Vagina (tissue), 2 donors: ENCODE data around the gene FUBP3.

Experiments used
- CTCF ChIP-seq, 3 experiments: fragments of 450-650 bp in 2 of 3; fragments of 200-600 bp in 1 of 3; sonication (generic) in 1 of 3; IDR thresholded peaks; one replicate each; pipeline ENCODE4 v1.5.1; 2017 to 2019; ENCODE audit warnings: antibody characterized with exemption in 3 of 3, mild to moderate bottlenecking in 2 of 3, moderate library complexity in 2 of 3
- POLR2A ChIP-seq, 2 donors: fragments of 450-650 bp; IDR thresholded peaks; one replicate each; pipeline ENCODE4 v1.6.1; 2017; ENCODE audit warnings: antibody characterized with exemption in 2 of 2, mild to moderate bottlenecking in 2 of 2, moderate library complexity in 2 of 2
- POLR2AphosphoS5 ChIP-seq, 2 donors: sonication (generic); formaldehyde crosslinking; IDR thresholded peaks; one replicate each; pipeline ENCODE4 v1.9.0; 2017; ENCODE audit warnings: antibody characterized with exemption in 2 of 2, mild to moderate bottlenecking in 2 of 2, low read depth in 1 of 2; ENCODE audit not compliant: insufficient read depth in 1 of 2

GRCh38 chr9:130593020-130593419 is 13.6 kb downstream of the FUBP3 start:
- TF ChIP-seq CTCF (IDR thresholded peaks at IDR 0.05) (no peak), POLR2AphosphoS5 (IDR thresholded peaks at IDR 0.05; ENCODE audit: insufficient read depth in 1 of 2, low read depth in 1 of 2) (no peak), POLR2A (IDR thresholded peaks at IDR 0.05) (no peak)
